ENCODE results near the gene SPEN. TPM values are rescaled to one million over a fixed set of nuclear protein-coding genes. Genes with fewer than 3 reads are reported as not detected.

SPEN gene
- total and polyA plus RNA-seq, 2 of the 13 experiments (the other 11 are each of a cell fraction or from before 2014, with no cell fraction given), result 4.8 to 14.0 TPM

DNA sequence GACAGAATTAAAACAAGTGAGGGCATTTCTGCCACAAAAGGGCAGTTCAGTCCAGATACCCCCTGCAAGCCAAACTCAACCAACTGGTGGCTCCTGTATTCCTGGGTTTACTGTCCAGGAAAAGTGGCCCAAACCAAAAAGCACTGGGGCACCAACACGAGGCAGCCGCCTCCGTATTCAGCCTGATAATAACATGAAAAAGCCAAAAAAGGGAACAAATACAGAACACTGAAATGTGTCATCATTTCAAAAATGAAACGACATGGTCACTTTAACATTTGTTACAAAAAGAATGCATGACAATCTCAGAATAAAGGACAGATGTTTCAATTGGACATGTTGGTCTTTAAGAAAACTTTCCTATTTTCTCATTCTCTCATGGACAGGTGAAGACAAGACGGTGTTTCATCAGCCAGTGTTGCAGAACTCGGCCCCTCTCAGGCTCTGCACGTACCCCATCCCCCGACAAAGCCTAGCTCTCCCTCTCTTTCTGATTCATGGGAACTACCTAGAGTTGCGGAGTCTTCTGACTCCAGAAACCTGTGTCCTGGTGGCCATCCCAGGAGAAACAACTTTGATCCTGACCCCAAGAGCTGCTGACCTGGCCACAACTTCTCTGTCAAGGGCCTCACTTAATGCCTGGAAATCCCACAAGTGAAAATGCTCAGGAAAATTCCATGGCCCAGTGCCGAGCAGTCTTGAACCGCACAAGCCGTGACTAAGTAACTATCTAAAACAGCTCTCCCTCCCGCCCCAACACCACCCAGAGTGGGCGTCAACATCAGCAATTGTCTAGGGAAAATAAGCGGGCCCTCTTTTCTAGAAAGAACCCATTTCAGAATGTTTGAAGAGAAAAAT is 101.3 kb downstream of the SPEN start:
- H3K27ac ChIP-seq (ENCODE audit: extremely low read length, insufficient read depth, low read length), result no peak overlapping the region
- no peak for FAIRE-seq
- no peak overlapping the region for H3K4me2 ChIP-seq (ENCODE audit: low read depth, low read length)
- no peaks in the 10 kb centered on the region for H4K20me1 ChIP-seq (ENCODE audit: insufficient read depth, low read length)
- ChIA-PET CTCF (ENCODE audit: low intra/inter-chr PET ratio, low total read pairs) (no interaction called here), POLR2A (interaction anchor here (1.0 kb wide), 1 partner anchor 27 kb away, joined by 3 read pairs; the partner anchor contains the start of gene ZBTB17)
- no peaks in the 10 kb centered on the region for H3K27me3 ChIP-seq (ENCODE audit: control insufficient read depth in 1 of 2, insufficient read depth in 2 of 2, low read length in 2 of 2)
- intact Hi-C loops (cut with micrococcal nuclease; ENCODE audit: unreplicated experiment) (no loop called here), in situ Hi-C loops (cut with HindIII; ENCODE audit: extremely low pct_ligation_motif_present, low pct_unique_long_range_greater_than_20kb) (no loop called here)
- 98% methylated on average over 15 of the region's 15 CpGs for WGBS (ENCODE audit: low lambda C conversion rate)
- H2AFZ ChIP-seq (ENCODE audit: low read length), result no peak overlapping the region
- H3K9ac ChIP-seq (ENCODE audit: insufficient read depth, low read depth, low read length), result no peak overlapping the region
- TF ChIP-seq ZNF737 (CRISPR knock-in tag; IDR thresholded peaks at IDR 0.05; ENCODE audit: borderline replicate concordance), result no peak
- TF ChIP-seq EEA1 (CRISPR knock-in tag; IDR thresholded peaks at IDR 0.05; ENCODE audit: borderline replicate concordance), result no peak
- H3K4me3 ChIP-seq (replicated peaks in 1 of 3; ENCODE audit: insufficient read depth in 1 of 3, low read depth in 2 of 3, low read length in 3 of 3), result no peak overlapping the region
- peaks cover 11% of the 10 kb centered on the region; the same call in 1 of the 2 replicates for H3K4me1 ChIP-seq (ENCODE audit: insufficient read depth, low read length)
- H3K9me3 ChIP-seq (ENCODE audit: low read length), result no peaks in the 10 kb centered on the region
- ATAC-seq, result no peak
- BruUV-seq (replicated peaks), result no TSS peak
- H3K79me2 ChIP-seq (ENCODE audit: insufficient read depth, low read length), result no peaks in the 10 kb centered on the region
- peaks cover 11 to 41% of the 10 kb centered on the region in 2 experiments; a peak in 4 of 5 replicates for H3K36me3 ChIP-seq (replicated peaks in 1 of 2; ENCODE audit: control insufficient read depth in 1 of 2, insufficient read depth in 2 of 2, low read length in 2 of 2)
- no peak for DNase-seq (ENCODE audit: low spot score)

DNA sequence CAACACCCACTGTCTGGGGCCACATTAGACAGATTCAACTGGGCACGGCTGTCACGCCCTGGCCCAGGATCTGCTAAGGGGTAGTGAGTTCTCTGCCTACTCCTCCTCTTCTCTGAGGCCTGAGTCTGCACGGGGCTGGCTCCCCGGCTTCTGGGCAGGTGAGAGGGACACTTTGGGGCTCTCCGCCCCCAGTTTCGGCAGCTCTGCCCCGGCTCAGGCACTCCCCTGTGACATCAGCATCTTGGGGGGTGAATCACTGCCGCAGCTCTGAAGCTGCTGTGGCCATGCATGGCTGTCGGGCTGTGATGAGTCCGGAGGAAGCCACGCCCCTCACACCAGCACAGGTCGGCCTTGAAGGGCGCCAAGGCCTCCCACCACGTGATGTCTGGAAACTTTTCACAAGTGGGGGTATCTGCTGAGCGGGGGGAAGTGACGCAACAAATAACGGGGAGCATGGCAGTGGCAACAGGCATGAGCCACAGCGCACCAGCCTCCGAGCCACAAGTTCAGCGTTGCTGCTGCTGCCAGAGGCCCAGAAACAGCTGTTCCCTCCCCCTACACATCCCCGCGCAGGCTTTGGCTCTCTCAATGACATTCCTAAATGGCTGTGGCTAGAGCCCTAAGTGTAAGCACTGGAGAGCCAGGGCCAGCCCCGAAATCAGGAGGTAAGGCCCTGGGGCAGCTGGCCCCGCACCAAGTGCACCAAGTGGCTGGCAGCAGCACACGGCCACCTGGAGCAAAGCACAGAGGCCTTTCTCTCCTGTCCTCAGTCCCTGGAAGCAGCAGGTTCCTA is 102.1 kb downstream of the SPEN start:
- CTCF ChIA-PET (ENCODE audit: low intra/inter-chr PET ratio, low total read pairs), result no interaction called here
- peaks cover 11% of the 10 kb centered on the region; the same call in 1 of the 2 replicates for H3K4me1 ChIP-seq (ENCODE audit: insufficient read depth, low read length)
- no peak overlapping the region for H3K4me3 ChIP-seq (replicated peaks in 1 of 3; ENCODE audit: insufficient read depth in 1 of 3, low read depth in 2 of 3, low read length in 3 of 3)
- no peak overlapping the region for H3K27ac ChIP-seq (ENCODE audit: extremely low read length, insufficient read depth, low read length)
- peak; percentile 28 for ATAC-seq
- H3K79me2 ChIP-seq (ENCODE audit: insufficient read depth, low read length), result no peaks in the 10 kb centered on the region
- intact Hi-C loops (cut with micrococcal nuclease; ENCODE audit: unreplicated experiment), result no loop called here
- no peak overlapping the region for H3K4me2 ChIP-seq (ENCODE audit: low read depth, low read length)
- peak; percentile 37 for DNase-seq (ENCODE audit: low spot score)
- no TSS peak for BruUV-seq (replicated peaks)
- POLR2A ChIA-PET, result interaction anchor here (1.0 kb wide), 1 partner anchor 26 kb away, joined by 3 read pairs; the partner anchor contains the start of gene ZBTB17
- H2AFZ ChIP-seq (ENCODE audit: low read length), result no peak overlapping the region
- H4K20me1 ChIP-seq (ENCODE audit: insufficient read depth, low read length), result no peaks in the 10 kb centered on the region
- H3K27me3 ChIP-seq (ENCODE audit: control insufficient read depth in 1 of 2, insufficient read depth in 2 of 2, low read length in 2 of 2), result no peaks in the 10 kb centered on the region
- H3K9ac ChIP-seq (ENCODE audit: insufficient read depth, low read depth, low read length), result no peak overlapping the region
- in situ Hi-C loops (cut with HindIII; ENCODE audit: extremely low pct_ligation_motif_present, low pct_unique_long_range_greater_than_20kb), result no loop called here
- WGBS (ENCODE audit: low lambda C conversion rate), result 80% methylated on average over 18 of the region's 25 CpGs
- peaks cover 9 to 34% of the 10 kb centered on the region in 2 experiments; a peak in 4 of 5 replicates for H3K36me3 ChIP-seq (replicated peaks in 1 of 2; ENCODE audit: control insufficient read depth in 1 of 2, insufficient read depth in 2 of 2, low read length in 2 of 2)
- no peak for FAIRE-seq
- H3K9me3 ChIP-seq (ENCODE audit: low read length), result no peaks in the 10 kb centered on the region
- TF ChIP-seq ETV5 (CRISPR knock-in tag; IDR thresholded peaks at IDR 0.05; ENCODE audit: borderline replicate concordance) (0 out of 2 replicates have a peak, but pooled peaks have one; percentile 10), SAP130 (CRISPR knock-in tag; IDR thresholded peaks at IDR 0.05; ENCODE audit: low read depth) (peak; percentile 67), HOXA3 (CRISPR knock-in tag; IDR thresholded peaks at IDR 0.05) (no peak; the same call in 1 of the 2 replicates), ELF3 (CRISPR knock-in tag; IDR thresholded peaks at IDR 0.05) (no peak), CEBPG (CRISPR knock-in tag; IDR thresholded peaks at IDR 0.05) (peak; percentile 55; the same call in 1 of the 2 replicates), GABPB1 (CRISPR knock-in tag; IDR thresholded peaks at IDR 0.05) (peak; percentile 42; the same call in 1 of the 2 replicates), MXI1 (IDR thresholded peaks at IDR 0.05; ENCODE audit: borderline replicate concordance, low read depth, low read length) (0 out of 3 replicates have a peak, but pooled peaks have one; percentile 13), MAF1 (CRISPR knock-in tag; IDR thresholded peaks at IDR 0.05; ENCODE audit: borderline replicate concordance) (no peak), ZNF205 (CRISPR knock-in tag; IDR thresholded peaks at IDR 0.05) (no peak), DPF2 (CRISPR knock-in tag; IDR thresholded peaks at IDR 0.05; ENCODE audit: borderline replicate concordance, low read depth) (no peak), MAFF (IDR thresholded peaks at IDR 0.05; ENCODE audit: low read depth, low read length) (no peak)
- TF ChIP-seq, protein P1, sequence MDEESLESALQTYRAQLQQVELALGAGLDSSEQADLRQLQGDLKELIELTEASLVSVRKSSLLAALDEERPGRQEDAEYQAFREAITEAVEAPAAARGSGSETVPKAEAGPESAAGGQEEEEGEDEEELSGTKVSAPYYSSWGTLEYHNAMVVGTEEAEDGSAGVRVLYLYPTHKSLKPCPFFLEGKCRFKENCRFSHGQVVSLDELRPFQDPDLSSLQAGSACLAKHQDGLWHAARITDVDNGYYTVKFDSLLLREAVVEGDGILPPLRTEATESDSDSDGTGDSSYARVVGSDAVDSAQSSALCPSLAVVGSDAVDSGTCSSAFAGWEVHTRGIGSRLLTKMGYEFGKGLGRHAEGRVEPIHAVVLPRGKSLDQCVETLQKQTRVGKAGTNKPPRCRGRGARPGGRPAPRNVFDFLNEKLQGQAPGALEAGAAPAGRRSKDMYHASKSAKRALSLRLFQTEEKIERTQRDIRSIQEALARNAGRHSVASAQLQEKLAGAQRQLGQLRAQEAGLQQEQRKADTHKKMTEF (CRISPR knock-in tag; IDR thresholded peaks at IDR 0.05), result 0 out of 2 replicates have a peak, but pooled peaks have one; percentile 30
